H1 (cell line): ENCODE results near the gene SPG11. TPM values are rescaled to one million over a fixed set of nuclear protein-coding genes. Genes with fewer than 3 reads are reported as not detected.

Experiments
- BCL11A ChIP-seq, 2 experiments: IDR thresholded peaks; one replicate each; pipeline ENCODE4 v1.6.1; 2011; ENCODE audit warnings: low read depth in 2 of 2, low read length in 2 of 2, mild to moderate bottlenecking in 2 of 2
- CEBPB ChIP-seq: IDR thresholded peaks from 2 replicates; pipeline ENCODE4 v1.6.1; 2012; ENCODE audit warnings: low read depth, low read length
- CHD1 ChIP-seq: IDR thresholded peaks from 2 replicates; pipeline ENCODE4 v1.6.1; 2012; ENCODE audit warnings: low read depth, low read length, improper control_type of control experiment
- CTCF ChIP-seq, 3 experiments: IDR thresholded peaks; 1 replicate in 2 of 3; 2 replicates in 1 of 3; pipeline versions ENCODE4 v1.5.1 to v1.6.1; 2011; ENCODE audit warnings: low read length in 3 of 3, mild to moderate bottlenecking in 3 of 3, inconsistent platforms in 2 of 3, low read depth in 1 of 3, moderate library complexity in 1 of 3; ENCODE audit not compliant: insufficient read depth in 1 of 3; ENCODE audit errors: control extremely low read depth in 1 of 3
- GTF2F1 ChIP-seq: IDR thresholded peaks from 2 replicates; pipeline ENCODE4 v1.6.1; 2012; ENCODE audit warnings: low read depth, low read length, improper control_type of control experiment, borderline replicate concordance
- JUND ChIP-seq: IDR thresholded peaks from 2 replicates; pipeline ENCODE4 v1.6.1; 2011; ENCODE audit warnings: mild to moderate bottlenecking, improper control_type of control experiment, low read length
- RAD21 ChIP-seq, 2 experiments: IDR thresholded peaks in 1 of 2; conservative IDR thresholded peaks in 1 of 2; 2 replicates each; pipeline ENCODE4 v1.6.1; 2011; ENCODE audit warnings: low read depth in 2 of 2, low read length in 2 of 2, improper control_type of control experiment in 1 of 2, inconsistent platforms in 1 of 2, mild to moderate bottlenecking in 1 of 2, moderate library complexity in 1 of 2
- SUZ12 ChIP-seq: fragments of 200-600 bp; sonication (generic); IDR thresholded peaks from 2 replicates; pipeline ENCODE4 v1.6.1; 2012; ENCODE audit warnings: mild to moderate bottlenecking, inconsistent platforms, low read length, moderate library complexity, mixed read lengths
- TCF12 ChIP-seq: IDR thresholded peaks from 2 replicates; pipeline ENCODE4 v1.6.1; 2011; ENCODE audit warnings: low read depth, mild to moderate bottlenecking, low read length
- polyA plus RNA-seq, 7 experiments: library from polyadenylated mRNA; depleted of rRNA in 3 of 7; stranded (reverse) in 5 of 7; unstranded in 2 of 7; fragments of >200 nt in 5 of 7; fragments of 200-250 nt in 2 of 7; gene quantifications; 1 replicate in 5 of 7; 2 replicates in 1 of 7; 4 replicates in 1 of 7; pipeline versions ENCODE4 v1.2.1 to v1.2.3, GENCODE V29; 2011 to 2013; ENCODE audit warnings: missing spikeins in 2 of 7, mixed read lengths in 2 of 7
- total RNA-seq: library from RNA; stranded (reverse); fragmentation: NEBNext Ultra II Directional; extraction: Animal tissue kit (Norgen Biotek cat#: 25700); gene quantifications from 2 replicates; pipeline ENCODE4 v1.2.1, GENCODE V29; 2021

SPG11 gene
- total and polyA plus RNA-seq, 2 of the 8 experiments (the other 6 are each of a cell fraction or from before 2014, with no cell fraction given): 37.1 to 38.6 TPM

DNA sequence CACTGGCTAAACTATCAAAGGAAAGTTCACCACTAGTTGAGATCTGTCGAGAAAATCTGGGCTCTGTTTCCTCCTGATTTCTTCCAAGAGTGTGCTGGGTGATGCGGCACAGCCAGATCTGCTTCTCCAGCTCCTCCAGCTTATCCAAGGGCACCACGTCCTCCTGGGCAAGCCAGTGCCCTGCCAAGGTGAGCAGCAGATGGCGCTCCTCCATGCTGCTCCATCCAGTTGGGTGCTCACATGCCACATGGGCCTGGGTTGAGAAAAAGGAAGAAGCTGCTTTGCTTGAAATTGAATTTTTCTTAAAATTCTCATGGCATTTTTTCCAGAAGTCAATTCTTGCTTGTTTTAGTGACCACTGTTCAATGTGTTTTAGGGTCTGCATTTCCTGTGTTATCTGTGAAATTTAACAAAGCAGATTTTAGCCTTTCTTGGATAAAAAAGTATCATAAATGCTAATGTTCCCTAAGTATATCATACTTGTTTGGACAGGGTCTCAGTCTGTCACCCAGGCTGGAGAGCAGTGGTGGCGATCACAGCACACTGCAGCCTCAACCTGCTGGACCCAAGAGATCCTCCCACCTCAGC lies 79.2 kb downstream of the SPG11 start (continued):
- TF ChIP-seq TCF12: no peak
- no peak for TF ChIP-seq GTF2F1
- TF ChIP-seq RAD21 (IDR thresholded peaks at IDR 0.05 in 1 of 2, conservative IDR thresholded peaks at IDR 0.05 in 1 of 2; ENCODE audit: low read depth in 2 of 2, low read length in 2 of 2): peak; percentile 54 to 69
- no peak for TF ChIP-seq BCL11A (IDR thresholded peaks at IDR 0.05; ENCODE audit: low read depth in 2 of 2, low read length in 2 of 2)
- no peak for TF ChIP-seq JUND
- peak; percentile 69 to 88 (median 75) for TF ChIP-seq CTCF (IDR thresholded peaks at IDR 0.05; ENCODE audit: control extremely low read depth in 1 of 3, insufficient read depth in 1 of 3, low read depth in 1 of 3, low read length in 3 of 3)
- TF ChIP-seq SUZ12: no peak
- no peak for TF ChIP-seq CHD1
- TF ChIP-seq CEBPB: no peak
